ENCODE results near the gene WDPCP.
"Not testable (repeated sequence)": the region's sequence is repeated elsewhere in the genome, so short reads cannot be mapped to it uniquely, and the experiment has no call there.

The WDPCP gene

DNA sequence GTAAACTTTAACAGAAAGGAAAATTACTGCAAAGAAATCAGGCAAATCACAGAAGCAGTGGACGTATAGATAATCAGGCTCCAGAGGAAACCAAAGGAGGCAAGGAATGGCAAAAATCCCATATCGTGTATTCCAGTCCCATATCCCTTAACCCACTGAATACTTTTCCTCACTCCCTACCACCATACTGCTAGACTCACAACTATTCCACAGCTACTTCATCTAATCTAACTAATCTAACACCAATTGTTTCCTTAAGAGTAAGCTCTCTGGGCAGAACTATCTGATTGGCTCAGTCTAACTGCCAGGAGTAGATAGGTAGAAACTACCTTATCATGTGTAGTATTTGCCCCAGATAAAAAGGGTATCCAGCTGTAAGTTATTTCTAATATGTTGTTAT lies 16.3 kb downstream of the WDPCP start:
- TF ChIP-seq, protein P1, sequence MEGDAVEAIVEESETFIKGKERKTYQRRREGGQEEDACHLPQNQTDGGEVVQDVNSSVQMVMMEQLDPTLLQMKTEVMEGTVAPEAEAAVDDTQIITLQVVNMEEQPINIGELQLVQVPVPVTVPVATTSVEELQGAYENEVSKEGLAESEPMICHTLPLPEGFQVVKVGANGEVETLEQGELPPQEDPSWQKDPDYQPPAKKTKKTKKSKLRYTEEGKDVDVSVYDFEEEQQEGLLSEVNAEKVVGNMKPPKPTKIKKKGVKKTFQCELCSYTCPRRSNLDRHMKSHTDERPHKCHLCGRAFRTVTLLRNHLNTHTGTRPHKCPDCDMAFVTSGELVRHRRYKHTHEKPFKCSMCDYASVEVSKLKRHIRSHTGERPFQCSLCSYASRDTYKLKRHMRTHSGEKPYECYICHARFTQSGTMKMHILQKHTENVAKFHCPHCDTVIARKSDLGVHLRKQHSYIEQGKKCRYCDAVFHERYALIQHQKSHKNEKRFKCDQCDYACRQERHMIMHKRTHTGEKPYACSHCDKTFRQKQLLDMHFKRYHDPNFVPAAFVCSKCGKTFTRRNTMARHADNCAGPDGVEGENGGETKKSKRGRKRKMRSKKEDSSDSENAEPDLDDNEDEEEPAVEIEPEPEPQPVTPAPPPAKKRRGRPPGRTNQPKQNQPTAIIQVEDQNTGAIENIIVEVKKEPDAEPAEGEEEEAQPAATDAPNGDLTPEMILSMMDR (IDR thresholded peaks at IDR 0.05; ENCODE audit: extremely low read depth, missing control alignments), result no peak
- DNase-seq (ENCODE audit: low spot score), result no peak

DNA sequence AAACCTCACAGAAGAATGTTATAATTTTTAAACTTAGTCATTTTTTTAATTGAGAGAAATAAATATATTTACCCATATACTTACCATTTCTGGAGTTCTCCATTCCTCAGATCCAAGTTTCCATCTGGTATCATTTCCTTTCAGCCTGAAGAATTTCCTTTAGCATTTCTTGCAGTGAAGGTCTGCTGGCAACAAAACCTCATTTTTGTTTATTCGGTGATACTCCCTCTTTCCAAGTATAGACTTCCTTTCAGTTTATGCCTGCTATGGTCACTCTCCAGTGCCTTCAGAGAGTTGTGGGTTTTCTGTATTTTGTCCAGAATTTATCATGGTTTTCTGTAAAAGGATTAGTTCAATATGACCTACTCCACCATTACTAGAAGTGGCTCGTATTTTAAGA lies 17.0 kb downstream of the WDPCP start:
- TF ChIP-seq, protein P1 (IDR thresholded peaks at IDR 0.05; ENCODE audit: extremely low read depth, missing control alignments), result no peak
- DNase-seq (ENCODE audit: low spot score), result no peak

DNA sequence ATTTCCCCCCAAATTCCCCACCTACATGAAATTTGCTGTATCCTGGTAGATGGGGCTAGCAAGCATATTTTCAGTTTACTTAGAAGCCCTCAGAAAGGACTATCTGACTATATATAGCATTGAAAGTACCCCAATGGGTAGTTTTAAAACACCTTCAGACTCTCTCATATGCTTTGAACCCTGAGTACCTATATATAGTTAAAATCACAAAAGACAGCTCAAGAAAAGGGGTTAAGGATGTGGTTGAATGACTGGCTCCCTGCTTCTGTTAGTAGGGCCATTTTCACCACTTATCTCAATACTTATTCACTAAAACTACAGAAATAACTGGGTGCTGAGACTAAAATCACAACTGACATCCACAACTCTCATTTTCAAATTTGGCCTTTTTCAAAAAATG lies 18.5 kb downstream of the WDPCP start:
- TF ChIP-seq, protein P1 (IDR thresholded peaks at IDR 0.05; ENCODE audit: extremely low read depth, missing control alignments), result no peak
- DNase-seq (ENCODE audit: low spot score), result peak; percentile 21

DNA sequence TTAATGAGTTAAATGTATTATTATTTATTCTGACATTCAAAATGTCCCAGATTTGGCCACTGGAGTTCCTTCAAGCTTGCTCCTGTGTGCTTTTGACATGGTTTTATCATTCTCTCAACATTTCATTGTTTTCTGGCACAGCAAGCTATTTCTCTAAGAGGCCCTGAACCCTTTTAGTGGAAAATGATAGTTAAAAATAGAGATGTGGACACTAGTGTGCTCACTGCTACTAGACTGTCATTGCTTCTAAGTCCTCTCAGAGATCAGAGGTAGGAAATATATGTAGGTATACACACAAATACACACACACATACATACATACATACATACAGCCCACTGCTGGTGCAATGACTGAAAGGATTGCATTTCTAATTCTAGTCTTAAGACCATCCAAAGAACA lies 25.5 kb downstream of the WDPCP start:
- no peak for DNase-seq (ENCODE audit: low spot score)
- TF ChIP-seq, protein P1 (IDR thresholded peaks at IDR 0.05; ENCODE audit: extremely low read depth, missing control alignments), result no peak

DNA sequence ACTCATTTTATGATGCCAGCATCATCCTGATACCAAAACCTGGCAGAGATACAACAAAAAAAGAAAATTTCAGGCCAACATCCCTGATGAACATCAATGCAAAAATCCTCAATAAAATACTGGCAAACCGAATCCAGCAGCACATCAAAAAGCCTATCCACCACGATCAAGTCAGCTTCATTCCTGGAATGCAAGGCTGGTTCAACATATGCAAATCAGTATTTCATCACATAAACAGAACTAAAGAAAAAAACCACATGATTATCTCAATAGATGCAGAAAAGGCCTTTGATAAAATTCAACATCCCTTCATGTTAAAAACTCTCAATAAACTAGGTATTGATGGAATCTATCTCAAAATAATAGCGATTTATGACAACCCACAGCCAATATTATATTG lies 29.4 kb downstream of the WDPCP start:
- DNase-seq (ENCODE audit: low spot score), result not testable (repeated sequence)

GRCh38 chr2:63557819-63558218 lies 30.5 kb downstream of the WDPCP start:
- not testable (repeated sequence) for DNase-seq (ENCODE audit: low spot score)

DNA sequence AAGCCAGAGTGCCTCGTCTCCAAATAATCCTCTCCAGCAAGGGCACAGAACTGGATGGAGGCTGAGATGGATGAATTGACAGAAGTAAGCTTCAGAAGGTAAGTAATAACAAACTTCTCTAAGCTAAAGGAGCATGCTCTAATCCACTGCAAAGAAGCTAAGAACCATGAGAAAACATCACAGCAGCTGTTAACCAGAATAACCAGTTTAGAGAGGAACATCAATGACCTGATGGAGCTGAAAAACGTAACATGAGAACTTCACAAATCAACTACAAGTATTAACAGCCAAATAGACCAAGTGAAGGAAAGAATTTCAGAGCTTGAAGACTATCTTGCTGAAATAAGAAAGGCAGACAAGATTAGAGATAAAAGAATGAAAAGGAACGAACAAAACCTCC lies 32.3 kb downstream of the WDPCP start:
- TF ChIP-seq, protein P1 (IDR thresholded peaks at IDR 0.05; ENCODE audit: extremely low read depth, missing control alignments), result no peak
- no peak for DNase-seq (ENCODE audit: low spot score)

DNA sequence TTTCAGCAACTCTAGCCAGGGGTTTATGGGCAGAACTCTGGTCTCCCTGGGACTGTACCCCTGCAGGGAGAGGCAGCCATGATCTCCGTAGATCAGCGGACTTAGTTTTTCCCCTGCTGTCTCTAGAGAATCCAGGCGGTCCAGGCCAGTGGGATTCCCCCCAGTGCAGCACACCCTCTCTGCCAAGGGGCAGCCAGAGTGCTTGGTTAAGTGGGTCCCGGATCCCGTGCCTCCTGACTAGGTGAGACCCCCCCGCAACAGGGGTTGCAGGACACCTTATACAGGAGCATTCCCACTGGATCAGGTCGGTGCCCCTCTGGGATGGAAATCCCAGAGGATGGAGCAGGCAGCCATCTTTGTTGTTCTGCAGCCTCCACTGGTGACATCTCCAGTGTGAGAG lies 33.0 kb downstream of the WDPCP start:
- TF ChIP-seq, protein P1 (IDR thresholded peaks at IDR 0.05; ENCODE audit: extremely low read depth, missing control alignments), result no peak
- no peak for DNase-seq (ENCODE audit: low spot score)

GRCh38 chr2:63553049-63553448 lies 35.2 kb downstream of the WDPCP start:
- DNase-seq (ENCODE audit: low spot score), result no peak
- TF ChIP-seq, protein P1 (IDR thresholded peaks at IDR 0.05; ENCODE audit: extremely low read depth, missing control alignments), result no peak

All from GM20000 (cell line).